ENCODE measurements around the gene RCSD1.

Gene RCSD1

GRCh38 chr1:167752219-167752985 lies 122.4 kb downstream of the RCSD1 start:
- TF ChIP-seq CTCF (IDR thresholded peaks at IDR 0.05; ENCODE audit: control extremely low read depth, extremely low read depth, low read depth, missing control alignments) = no peak
- no peak for DNase-seq (ENCODE audit: extremely low spot score)
- ChIA-PET POLR2A (interaction anchor here (0.6 kb wide), 1 partner anchor 36 kb away, joined by 3 read pairs; no protein-coding TSS in a partner anchor), CTCF (interaction anchor here (0.8 to 1.8 kb wide), 8 partner anchors 10 to 329 kb away, joined by 3 to 11 read pairs (median 4); partner anchors contain the start of gene MPZL1)

- no peak for TF ChIP-seq CTCF (IDR thresholded peaks at IDR 0.05; ENCODE audit: control extremely low read depth, extremely low read depth, low read depth, missing control alignments)
- CTCF ChIA-PET = no interaction called here
- no peak for DNase-seq (ENCODE audit: extremely low spot score)
- POLR2A ChIA-PET = no interaction called here
These were observed 125.6 kb downstream of the RCSD1 start for GRCh38 chr1:167755654-167756053.

Measured in GM10248 (cell line).